ENCODE data around the gene CEP72.

GRCh38 chr5:641331-641765 lies 29.2 kb downstream of the CEP72 start:
- TF ChIP-seq CTCF (IDR thresholded peaks at IDR 0.05) (no peak), POLR2A (IDR thresholded peaks at IDR 0.05) (no peak)
